MG63 (cell line): Measurements from ENCODE around the gene GFY. TPM values are rescaled to one million over a fixed set of nuclear protein-coding genes. Genes with fewer than 3 reads are reported as not detected.
"Not testable (repeated sequence)": the region's sequence is repeated elsewhere in the genome, so short reads cannot be mapped to it uniquely, and the experiment has no call there.

Experiments
- DNase-seq: peaks from one replicate; pipeline ENCODE4 v3.0.0-alpha.2; 2020
- H3K27me3 ChIP-seq: fragments of 250-450 bp; sonication (Bioruptor Pico); 2 replicates; pipeline ENCODE4 v1.5.1; 2020; ENCODE audit warnings: mild to moderate bottlenecking, moderate library complexity
- H3K36me3 ChIP-seq: fragments of 250-450 bp; sonication (Bioruptor Pico); 2 replicates; pipeline ENCODE4 v1.5.1; 2020; ENCODE audit warnings: mild to moderate bottlenecking, moderate library complexity
- H3K4me3 ChIP-seq: fragments of 250-450 bp; sonication (Bioruptor Pico); 2 replicates; pipeline ENCODE4 v1.5.1; 2020; ENCODE audit warnings: mild to moderate bottlenecking, moderate library complexity
- H3K9me3 ChIP-seq: fragments of 250-450 bp; sonication (Bioruptor Pico); 2 replicates; pipeline ENCODE4 v1.5.1; 2020; ENCODE audit warnings: mild to moderate bottlenecking, moderate library complexity
- total RNA-seq: library from RNA; depleted of rRNA; stranded (reverse); fragments of >200 nt; shearing (Covaris generic); gene quantifications from 2 replicates; pipeline ENCODE4 v1.2.3, GENCODE V29; 2014; ENCODE audit warnings: low replicate concordance

The GFY gene
- total RNA-seq, 1 experiment from 2014 or later, result not detected

DNA sequence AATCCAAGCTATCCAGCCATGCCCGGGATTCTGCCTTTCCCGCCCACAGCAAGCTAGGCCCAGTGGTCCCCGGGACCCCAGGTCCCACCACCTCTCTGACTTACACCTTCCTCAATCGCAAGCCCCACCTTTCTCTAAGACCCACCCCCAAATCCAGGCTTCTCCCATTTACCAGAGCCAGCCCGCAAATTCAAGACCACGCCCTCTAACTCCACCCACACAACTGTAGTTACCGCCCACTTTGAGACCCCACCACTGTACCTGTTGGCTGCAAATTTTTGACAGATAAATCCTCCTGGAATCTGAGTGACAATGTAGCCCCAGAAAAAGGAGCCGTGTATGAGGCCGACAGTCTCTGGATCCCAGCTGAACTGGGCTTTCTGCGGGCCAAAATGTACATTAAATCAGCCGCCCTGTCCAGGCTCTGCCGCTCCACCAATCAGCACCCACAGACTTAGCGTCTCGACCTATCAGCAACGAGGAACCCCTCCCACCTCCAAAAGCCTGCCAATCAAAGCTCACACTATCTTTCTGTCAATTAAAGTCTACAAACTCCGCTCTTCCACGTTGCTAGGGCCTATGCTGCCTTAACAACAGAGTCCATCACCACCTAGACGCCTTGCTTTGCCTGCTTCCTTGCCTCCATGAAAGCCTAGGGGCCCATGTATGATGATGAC is 9.9 kb downstream of the GFY start:
- Histone ChIP-seq H3K27me3 (peaks cover 65% of the 10 kb centered on the region), H3K9me3 (no peaks in the 10 kb centered on the region), H3K36me3 (no peaks in the 10 kb centered on the region), H3K4me3 (no peak overlapping the region)
- DNase-seq, result no peak

DNA sequence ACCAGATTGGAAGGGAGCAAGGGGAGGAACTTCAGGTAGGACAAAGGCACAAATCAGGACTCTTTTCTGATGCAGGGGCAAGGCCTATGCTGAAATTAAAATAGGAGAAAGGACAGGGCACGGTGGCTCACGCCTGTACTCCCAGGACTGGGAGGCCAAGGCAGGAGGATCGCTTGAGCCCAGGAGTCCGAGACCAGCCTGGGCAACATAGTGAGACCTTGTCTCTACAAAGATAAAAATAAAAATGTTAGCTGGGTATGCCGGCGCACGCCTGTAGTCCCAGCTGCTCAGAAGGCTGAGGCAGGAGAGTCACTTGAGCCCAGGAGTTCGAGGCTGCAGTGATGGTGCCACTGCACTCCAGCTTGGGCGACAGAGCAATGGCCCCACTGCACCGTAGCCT is 10.5 kb downstream of the GFY start:
- H3K27me3 ChIP-seq, result peaks cover 66% of the 10 kb centered on the region
- no peaks in the 10 kb centered on the region for H3K9me3 ChIP-seq
- no peak overlapping the region for H3K4me3 ChIP-seq
- no peaks in the 10 kb centered on the region for H3K36me3 ChIP-seq
- no peak for DNase-seq

DNA sequence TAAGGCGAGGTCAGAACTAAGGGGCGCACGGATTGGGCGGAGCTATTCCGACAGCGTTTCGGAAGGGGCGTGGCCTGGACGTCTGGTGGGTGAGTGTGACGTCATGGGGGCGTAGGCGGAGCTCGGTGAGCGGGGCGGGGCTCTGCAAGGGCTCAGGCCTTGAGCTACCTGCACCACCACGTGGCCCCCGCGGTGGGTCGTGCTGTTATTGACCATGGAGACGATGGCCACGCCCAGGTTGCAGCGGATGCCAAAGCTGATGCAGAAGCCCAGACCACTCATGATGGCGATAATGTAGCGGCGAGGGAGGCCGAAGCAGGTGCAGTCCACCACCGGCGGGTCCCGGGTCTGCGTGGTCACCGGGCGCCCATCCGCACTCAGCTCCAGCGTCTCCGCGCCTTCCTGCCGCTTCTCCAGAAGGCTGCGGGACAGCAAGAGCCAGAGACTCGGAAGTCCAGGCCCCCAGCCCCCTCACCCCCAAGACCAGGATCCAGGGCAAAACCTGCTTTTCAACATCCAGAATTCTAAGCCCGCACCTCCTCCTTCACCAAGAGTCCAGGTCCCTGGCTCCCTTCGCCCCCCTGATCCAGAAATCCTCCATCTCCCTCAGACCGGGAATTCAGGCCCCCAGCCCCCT is 11.3 kb downstream of the GFY start:
- H3K36me3 ChIP-seq, result no peaks in the 10 kb centered on the region
- no peaks in the 10 kb centered on the region for H3K9me3 ChIP-seq
- H3K27me3 ChIP-seq, result peaks cover 71% of the 10 kb centered on the region
- no peak for DNase-seq
- H3K4me3 ChIP-seq, result no peak overlapping the region

DNA sequence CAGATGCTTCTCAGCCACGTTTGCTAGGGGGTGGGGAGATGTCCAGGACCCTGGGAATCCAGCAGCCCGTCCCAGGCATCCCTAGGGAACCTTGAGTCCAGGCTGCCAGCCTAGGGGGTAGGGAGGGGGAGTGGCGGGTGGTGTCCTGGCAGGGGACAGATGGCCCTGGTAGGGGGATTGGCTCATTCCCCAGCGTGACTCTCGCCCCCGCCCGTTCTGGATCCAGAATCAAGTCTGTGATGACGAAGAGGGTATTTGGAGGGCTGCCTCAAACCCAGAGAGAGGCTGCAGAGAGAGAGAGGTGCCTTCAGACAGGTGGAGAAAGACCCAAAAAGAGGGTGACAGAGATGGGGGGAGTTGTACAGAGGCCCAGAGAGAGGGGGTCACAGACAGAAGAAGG is 12.0 kb downstream of the GFY start:
- no peak overlapping the region for H3K4me3 ChIP-seq
- no peak for DNase-seq
- H3K9me3 ChIP-seq, result no peaks in the 10 kb centered on the region
- peaks cover 73% of the 10 kb centered on the region for H3K27me3 ChIP-seq
- no peaks in the 10 kb centered on the region for H3K36me3 ChIP-seq

DNA sequence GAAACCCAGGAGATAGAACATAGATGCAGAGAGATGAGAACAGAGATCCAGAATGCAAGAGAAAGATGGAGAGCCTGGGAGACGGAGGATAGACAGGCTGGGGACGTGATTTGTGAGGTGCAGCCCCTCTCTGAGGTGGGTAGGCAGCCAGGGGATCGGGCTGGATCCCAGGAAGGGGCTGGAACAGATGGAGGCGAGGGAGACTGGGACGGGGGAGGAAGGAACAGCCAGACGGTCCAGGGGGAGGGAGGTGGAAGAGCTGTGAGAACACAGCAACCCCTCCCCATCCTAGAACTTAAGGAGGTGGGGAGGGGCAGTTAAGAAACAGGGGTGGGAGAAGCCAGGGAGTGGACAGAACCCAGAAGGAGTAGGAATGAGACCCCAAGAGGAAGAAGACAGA is 13.1 kb downstream of the GFY start:
- H3K27me3 ChIP-seq, result peaks cover 67% of the 10 kb centered on the region
- H3K36me3 ChIP-seq, result no peaks in the 10 kb centered on the region
- no peak overlapping the region for H3K4me3 ChIP-seq
- H3K9me3 ChIP-seq, result no peaks in the 10 kb centered on the region
- DNase-seq, result no peak

DNA sequence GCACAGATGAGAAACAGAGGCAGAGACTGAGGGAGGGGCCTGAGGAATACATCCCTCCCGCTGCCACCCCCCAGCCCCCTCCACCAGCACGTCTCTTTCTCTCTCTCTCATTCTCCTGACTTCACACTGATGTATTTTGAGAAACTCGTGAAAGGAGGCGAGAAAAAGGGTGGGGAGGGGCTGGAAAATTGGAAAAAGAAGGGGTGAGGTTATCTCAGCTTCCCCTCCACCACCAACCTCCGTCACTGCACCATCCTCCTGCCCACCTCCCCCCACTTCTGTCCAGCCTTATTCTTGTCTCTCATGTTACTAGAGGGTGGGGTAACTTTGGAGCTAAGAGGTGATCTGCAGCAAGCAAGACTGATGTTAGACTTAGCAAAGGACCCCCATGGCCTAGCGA is 14.6 kb downstream of the GFY start:
- DNase-seq, result no peak
- no peaks in the 10 kb centered on the region for H3K9me3 ChIP-seq
- H3K36me3 ChIP-seq, result no peaks in the 10 kb centered on the region
- peaks cover 61% of the 10 kb centered on the region for H3K27me3 ChIP-seq
- no peak overlapping the region for H3K4me3 ChIP-seq

DNA sequence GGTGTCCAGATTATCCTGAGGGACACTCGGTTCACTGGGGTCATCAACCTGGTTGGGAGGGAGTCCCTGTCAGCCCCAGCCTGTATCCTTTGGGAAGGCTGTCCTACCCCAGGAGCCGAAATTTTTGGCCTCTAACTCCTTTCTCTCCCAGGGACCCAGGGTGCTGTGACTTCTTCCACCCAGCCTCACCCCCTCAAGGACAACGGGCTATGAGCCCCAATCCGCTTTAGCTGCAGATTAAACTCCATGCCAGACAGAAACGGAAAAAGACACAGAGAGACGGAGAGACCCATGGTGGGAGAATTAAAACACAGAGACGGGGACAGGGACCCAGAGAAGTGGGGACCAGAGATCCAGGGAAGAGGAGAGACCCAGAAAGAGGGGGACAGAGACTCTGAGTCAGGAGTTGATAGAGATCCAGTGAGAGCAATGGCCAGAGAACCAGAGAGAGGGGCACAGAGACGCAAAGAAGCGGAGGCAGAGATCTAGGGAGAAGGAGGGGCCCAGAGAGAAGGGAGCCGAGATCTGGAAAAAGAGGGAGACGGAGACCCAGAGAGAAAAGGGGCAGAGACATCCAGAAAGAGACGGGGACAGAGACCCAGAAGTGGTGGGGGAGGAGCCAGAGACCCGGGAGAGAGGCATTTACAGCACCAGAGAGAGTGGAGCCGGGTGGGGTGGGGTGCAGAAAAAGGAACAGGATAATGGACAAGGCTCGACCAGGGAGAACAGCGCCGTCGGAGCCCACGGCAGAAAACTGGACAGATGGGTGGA is 15.4 kb downstream of the GFY start:
- Histone ChIP-seq H3K9me3 (no peaks in the 10 kb centered on the region), H3K36me3 (no peaks in the 10 kb centered on the region), H3K27me3 (peaks cover 61% of the 10 kb centered on the region), H3K4me3 (no peak overlapping the region)
- DNase-seq, result no peak

DNA sequence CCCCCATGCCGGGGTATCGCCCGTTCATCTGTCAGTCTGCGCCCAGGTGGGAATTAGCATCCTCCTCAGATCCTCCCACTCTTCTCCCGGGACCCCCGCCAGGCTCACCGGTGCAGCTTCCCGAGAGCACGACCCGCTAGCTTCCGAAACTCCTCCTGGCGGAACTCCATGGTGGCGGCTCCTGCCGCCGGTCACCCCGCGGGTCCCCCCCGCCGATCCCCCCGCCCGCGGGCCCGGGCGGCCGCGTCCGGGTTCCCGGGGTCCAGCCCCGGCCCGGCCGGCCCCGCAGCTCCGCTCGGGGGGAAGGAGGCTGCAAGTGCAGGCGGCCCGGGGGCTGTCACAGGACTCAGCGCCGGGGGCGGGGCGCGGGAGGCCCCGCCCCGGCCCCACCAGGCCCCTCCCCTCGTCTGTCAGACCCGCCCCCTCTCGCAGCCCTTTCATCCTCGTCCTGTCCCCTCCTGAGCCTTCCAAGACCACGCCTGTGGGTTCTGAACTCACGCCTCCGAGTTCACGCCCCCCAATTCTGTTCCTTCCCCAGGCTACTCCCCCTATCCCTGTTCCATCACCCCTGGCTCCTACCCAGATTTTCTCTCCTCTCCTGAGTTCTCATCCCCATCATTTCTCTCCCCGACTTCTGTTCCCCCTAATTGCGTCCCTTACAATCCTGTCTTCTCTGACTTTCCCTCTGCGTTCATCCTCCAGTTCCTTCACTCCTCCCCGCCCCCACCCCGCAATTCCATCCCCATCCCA is 16.2 kb downstream of the GFY start, which contains the start of gene SLC17A7:
TSS of gene SLC17A7 (minus strand) at position 318 of the 750 bp plus-strand sequence. CDS start at position 170, 148 bp downstream.
- Histone ChIP-seq H3K27me3 (peaks cover 58% of the 10 kb centered on the region), H3K4me3 (peak within 1 kb of the TSS; percentile 65), H3K36me3 (no peaks in the 10 kb centered on the region; the same call in 1 of the 2 replicates), H3K9me3 (no peaks in the 10 kb centered on the region)
- no peak for DNase-seq

DNA sequence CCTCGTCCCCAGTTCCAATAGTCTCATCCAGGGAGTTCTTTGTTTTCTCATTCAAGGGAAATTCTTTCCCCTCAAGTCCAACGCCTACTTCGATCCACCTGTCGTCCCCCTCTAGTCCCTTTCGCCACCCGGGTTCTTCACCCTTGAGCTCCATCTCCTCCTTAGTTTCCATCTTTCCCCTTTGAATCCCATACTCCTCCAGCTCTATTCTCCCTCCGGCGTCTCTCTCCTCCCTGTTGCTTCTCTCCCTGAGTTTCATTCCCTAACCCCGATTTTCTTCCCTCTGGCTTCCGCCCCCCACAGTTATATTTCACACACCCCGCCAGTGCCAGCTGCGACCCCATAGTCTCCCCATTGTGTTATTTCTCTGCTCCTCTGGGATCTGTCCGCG is 16.8 kb downstream of the GFY start:
- H3K4me3 ChIP-seq, result no peak overlapping the region
- no peaks in the 10 kb centered on the region for H3K9me3 ChIP-seq
- peaks cover 52% of the 10 kb centered on the region for H3K27me3 ChIP-seq
- peaks cover 5% of the 10 kb centered on the region for H3K36me3 ChIP-seq
- no peak for DNase-seq

DNA sequence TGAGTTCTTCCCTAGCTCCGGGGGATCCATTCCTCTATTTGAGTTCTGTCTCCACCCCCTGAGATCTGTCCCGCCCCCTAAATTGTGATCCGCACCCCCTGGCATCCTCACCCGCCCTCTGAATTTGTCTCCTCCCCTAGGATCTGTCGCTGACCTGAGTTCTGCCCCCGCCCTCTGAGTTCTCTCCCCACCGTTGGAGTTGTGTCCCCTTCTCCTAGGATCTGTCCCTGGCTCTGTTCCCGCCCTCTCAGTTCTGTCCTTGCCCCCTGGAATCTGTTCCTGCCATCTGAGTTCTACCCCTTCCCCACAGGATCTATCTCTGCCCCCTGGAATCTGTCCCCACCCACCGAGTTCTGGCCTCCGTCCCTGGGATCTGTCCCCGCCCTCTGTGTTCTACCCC is 17.2 kb downstream of the GFY start:
- Histone ChIP-seq H3K36me3 (peaks cover 9% of the 10 kb centered on the region), H3K9me3 (no peaks in the 10 kb centered on the region), H3K4me3 (peak overlapping the region; percentile 65), H3K27me3 (peaks cover 48% of the 10 kb centered on the region)
- DNase-seq, result peak; percentile 36

DNA sequence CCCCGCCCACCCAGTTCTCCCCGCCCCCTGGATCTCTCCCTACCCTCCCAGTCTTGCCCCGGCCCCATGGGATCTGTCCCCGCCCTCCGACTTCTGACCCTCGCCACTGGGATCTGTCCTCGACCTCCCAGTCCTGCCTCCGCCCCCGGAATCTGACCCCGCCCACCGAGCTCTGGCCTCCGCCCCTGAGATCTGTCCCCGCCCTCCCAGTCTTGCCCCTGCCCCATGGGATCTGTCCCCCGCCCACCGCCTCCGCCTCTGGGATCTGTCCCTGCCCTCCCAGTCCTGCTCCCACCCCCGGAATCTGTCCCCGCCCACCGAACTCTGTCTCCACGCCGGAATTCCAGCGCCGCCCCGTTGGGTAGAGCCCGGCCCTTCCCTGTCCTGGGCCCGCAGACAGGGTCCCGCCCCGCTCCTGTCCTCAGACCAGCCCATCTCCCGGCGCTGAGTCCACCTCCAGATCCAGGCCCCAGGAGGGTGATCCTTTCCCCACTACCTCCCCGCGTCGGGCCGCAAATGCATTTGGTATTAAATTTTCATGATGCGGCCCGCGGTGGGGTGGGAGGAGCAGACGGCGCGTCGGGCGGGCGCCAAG is 17.7 kb downstream of the GFY start:
- peak overlapping the region; percentile 65 for H3K4me3 ChIP-seq
- DNase-seq, result peak; percentile 98
- peaks cover 14% of the 10 kb centered on the region for H3K36me3 ChIP-seq
- no peaks in the 10 kb centered on the region for H3K9me3 ChIP-seq
- H3K27me3 ChIP-seq, result peaks cover 43% of the 10 kb centered on the region

DNA sequence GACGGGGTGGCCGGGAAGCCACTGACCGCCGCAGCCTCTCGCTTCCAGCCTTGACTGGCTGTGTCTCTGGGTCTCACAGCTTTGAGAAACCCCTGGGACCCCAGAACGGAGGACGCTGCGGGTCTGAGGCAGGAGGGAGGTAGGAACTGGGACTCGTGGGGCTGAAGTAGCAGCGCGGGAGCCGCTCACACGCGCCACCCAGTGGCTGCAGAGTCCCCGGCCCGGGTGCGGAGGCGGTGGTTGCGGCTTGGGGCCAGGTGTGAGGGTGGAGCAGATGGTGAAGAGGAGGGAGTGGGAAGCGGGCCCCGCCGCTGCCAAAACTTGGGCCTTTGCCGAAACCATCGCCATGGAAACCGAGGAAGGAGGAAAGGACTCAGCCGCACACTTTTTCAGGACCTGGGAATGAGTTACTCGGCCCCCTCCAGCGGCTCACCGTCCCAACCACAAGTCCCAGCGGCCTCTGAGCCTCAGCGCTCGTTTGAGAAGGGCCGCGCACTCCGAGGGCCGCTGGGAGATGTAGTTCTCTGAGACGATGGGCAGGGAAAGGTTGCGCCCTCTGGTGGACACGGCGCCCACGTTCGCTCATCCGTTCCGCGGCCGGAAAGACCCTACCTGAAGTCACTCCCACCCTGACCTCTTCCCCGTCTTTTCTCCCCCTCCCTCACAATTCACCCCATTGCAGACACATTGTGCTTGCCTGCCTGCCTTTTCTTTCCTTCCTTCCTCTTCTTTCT is 18.3 kb downstream of the GFY start:
- peaks cover 36% of the 10 kb centered on the region for H3K27me3 ChIP-seq
- peak; percentile 96 for DNase-seq
- peaks cover 19% of the 10 kb centered on the region for H3K36me3 ChIP-seq
- H3K9me3 ChIP-seq, result no peaks in the 10 kb centered on the region
- H3K4me3 ChIP-seq, result peak overlapping the region; percentile 65

DNA sequence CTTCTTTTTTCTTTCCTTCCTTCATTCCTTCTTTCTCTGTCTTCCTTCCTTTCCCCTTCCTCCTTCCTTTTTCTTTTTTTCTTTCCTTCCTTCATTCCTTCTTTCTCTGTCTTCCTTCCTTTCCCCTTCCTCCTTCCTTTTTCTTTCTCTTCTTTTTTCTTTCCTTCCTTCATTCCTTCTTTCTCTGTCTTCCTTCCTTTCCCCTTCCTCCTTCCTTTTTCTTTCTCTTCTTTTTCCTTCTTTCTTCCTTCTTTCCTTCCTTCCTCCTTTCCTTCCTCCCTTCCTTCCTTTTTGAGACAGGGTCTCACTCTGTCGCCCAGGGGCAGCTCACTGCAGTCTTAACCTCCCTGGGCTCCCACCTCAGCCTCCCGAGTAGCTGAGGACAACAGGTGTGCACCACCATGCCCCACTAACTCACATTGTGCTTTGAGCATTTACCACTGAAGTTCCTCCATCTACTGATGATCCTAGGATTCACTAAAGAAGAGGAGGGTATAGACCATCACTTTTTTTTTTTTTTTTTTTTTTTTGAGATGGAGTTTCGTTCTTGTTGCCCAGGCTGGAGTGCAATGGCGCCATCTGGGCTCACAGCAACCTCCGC is 19.0 kb downstream of the GFY start:
- H3K9me3 ChIP-seq, H3K4me3 ChIP-seq, DNase-seq: not testable (repeated sequence)
- peaks cover 24% of the 10 kb centered on the region for H3K36me3 ChIP-seq
- peaks cover 30% of the 10 kb centered on the region for H3K27me3 ChIP-seq

DNA sequence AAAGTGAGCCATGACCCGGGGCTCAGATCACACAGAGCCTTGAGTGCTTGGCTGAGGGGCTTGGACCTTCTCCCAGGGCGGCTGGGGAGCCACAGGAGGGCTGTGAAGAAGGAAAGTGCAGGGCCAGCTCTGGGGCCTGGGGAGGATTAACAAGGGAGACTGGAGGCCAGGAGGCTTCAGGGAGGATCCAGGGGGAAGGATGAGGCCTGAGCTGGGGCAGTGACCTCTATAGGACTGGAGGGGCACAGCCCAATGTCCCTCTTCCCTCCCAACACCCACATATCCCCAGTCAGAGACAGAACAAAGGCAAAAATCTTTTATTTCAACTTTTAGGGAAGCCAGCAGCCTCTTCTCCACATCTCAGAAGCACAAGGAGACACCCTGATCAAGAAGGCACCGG is 20.8 kb downstream of the GFY start:
- Histone ChIP-seq H3K27me3 (peaks cover 12% of the 10 kb centered on the region), H3K4me3 (no peak overlapping the region), H3K36me3 (peaks cover 36% of the 10 kb centered on the region), H3K9me3 (no peaks in the 10 kb centered on the region)
- DNase-seq, result no peak

DNA sequence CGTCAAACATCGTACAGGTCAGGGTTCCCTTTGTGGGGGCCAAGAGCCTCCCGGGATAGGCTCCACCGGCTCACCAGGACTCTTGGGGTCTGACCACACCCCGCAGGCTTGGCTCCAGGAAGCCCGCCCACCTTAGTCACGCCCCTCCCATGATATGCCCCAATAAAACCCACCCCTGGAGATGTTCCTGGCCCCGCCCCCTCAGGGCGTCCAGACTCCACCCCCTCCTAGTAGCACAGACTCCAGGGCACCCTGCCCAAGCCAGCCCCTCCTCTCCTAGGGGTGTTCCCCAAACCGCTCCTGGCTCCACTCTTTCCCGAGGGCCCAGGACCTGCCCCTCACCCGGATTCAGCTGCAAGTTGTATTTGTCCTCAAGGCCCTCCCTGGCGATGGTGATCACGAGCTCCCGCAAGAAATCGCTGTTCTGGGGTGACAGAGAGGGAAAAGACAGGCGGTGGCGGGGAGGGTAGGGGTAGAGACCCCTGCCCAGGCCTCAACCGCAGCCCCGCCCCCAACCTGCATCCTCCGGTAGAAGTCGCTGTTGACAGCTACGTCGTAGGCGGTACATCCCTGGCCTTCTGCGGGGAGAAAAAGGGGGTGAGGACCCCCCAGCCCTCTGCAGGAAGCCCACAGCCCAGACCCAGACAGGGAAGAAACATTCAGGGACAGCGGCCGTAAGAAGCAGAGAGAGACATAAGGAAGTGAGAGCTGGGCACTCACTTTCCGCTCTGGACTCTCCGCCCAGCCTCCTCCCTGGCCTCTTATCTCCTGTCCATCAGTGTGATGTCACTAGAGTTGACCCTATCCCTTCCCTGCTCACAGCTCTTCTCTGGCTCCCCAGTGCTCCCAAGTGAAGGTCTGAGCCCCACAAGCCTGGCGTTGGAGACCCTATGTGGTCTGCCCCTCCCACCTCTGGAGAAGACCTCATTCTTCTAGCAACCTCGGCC is 22.6 kb downstream of the GFY start:
- Histone ChIP-seq H3K9me3 (no peaks in the 10 kb centered on the region), H3K27me3 (no peaks in the 10 kb centered on the region), H3K4me3 (no peak overlapping the region), H3K36me3 (peaks cover 36% of the 10 kb centered on the region)
- DNase-seq, result peak; percentile 42
